ENCODE data around the gene UBAP2L. TPM values are rescaled to one million over a fixed set of nuclear protein-coding genes. Genes with fewer than 3 reads are reported as not detected.

Gene UBAP2L
- total RNA-seq, 2 donors from 2014 or later, result 198 to 224 TPM

DNA sequence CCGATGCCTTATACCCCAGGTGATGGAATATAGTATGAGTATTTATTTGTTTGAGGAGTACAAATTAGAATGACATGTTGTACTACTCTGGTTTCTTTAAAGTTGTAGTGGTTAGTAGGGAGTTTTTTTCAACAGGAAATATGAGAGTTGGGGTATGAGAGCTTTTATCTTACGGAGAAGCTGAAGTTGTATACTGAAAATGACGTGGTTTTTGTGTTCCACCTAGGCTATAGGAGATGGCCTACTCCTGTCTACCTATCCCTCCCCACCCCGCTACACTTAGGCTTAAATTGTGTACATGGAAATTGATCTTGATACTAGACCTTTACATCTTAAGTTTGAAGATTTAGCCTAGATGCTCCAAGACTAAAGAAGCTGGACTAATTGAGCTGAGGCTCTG lies 44.8 kb downstream of the UBAP2L start:
- no peak for TF ChIP-seq CTCF (conservative IDR thresholded peaks at IDR 0.05)
- Histone ChIP-seq H3K4me1 (ENCODE audit: control insufficient read depth, insufficient read depth, low read length) (peaks cover 13% of the 10 kb centered on the region), H3K27me3 (ENCODE audit: control insufficient read depth, insufficient read depth, low read length, poor library complexity, severe bottlenecking) (no peaks in the 10 kb centered on the region), H3K36me3 (ENCODE audit: control insufficient read depth, insufficient read depth, low read length) (peaks cover 83% of the 10 kb centered on the region), H3K9ac (ENCODE audit: extremely low read depth, low read length, poor library complexity, severe bottlenecking) (no peak overlapping the region), H3K4me3 (ENCODE audit: low read length) (no peak overlapping the region), H3K27ac (ENCODE audit: low read depth, low read length) (no peak overlapping the region), H3K9me3 (ENCODE audit: control insufficient read depth, low read length) (no peaks in the 10 kb centered on the region)
- Mint-ChIP-seq H3K36me3 (ENCODE audit: low read depth) (peaks cover 77% of the 10 kb centered on the region), H3K4me3 (no peak overlapping the region), H3K27ac (no peak overlapping the region), H3K9me3 (no peaks in the 10 kb centered on the region), H3K27me3 (ENCODE audit: insufficient read depth) (no peaks in the 10 kb centered on the region), H3K4me1 (peaks cover 24% of the 10 kb centered on the region)
- WGBS, 2 experiments (ENCODE audit: insufficient coverage in 1 of 2, insufficient read length in 1 of 2), result 93 to 99% methylated on average over 3 to 4 of the region's 4 CpGs
- DNase-seq, result no peak

- Mint-ChIP-seq H3K9me3 (no peaks in the 10 kb centered on the region), H3K27ac (peak overlapping the region; percentile 74), H3K4me3 (no peak overlapping the region), H3K27me3 (ENCODE audit: insufficient read depth) (no peaks in the 10 kb centered on the region), H3K36me3 (ENCODE audit: low read depth) (peaks cover 49% of the 10 kb centered on the region), H3K4me1 (peaks cover 8% of the 10 kb centered on the region)
- peaks cover 54% of the 10 kb centered on the region for H3K36me3 ChIP-seq (ENCODE audit: control insufficient read depth, insufficient read depth, low read length)
- no peak overlapping the region for H3K4me3 ChIP-seq (ENCODE audit: low read length)
- no peak for DNase-seq
- no peak overlapping the region for H3K9ac ChIP-seq (ENCODE audit: extremely low read depth, low read length, poor library complexity, severe bottlenecking)
- H3K27me3 ChIP-seq (ENCODE audit: control insufficient read depth, insufficient read depth, low read length, poor library complexity, severe bottlenecking), result no peaks in the 10 kb centered on the region
- H3K27ac ChIP-seq (ENCODE audit: low read depth, low read length), result no peak overlapping the region
- no peaks in the 10 kb centered on the region for H3K4me1 ChIP-seq (ENCODE audit: control insufficient read depth, insufficient read depth, low read length)
- WGBS, 2 experiments (ENCODE audit: insufficient coverage in 1 of 2, insufficient read length in 1 of 2), result 96% methylated on average over 4 of the region's 5 CpGs; no CpG with 5 or more reads in 1 of the 2 experiments
- H3K9me3 ChIP-seq (ENCODE audit: control insufficient read depth, low read length), result no peaks in the 10 kb centered on the region
- TF ChIP-seq CTCF (conservative IDR thresholded peaks at IDR 0.05), result no peak
Observed at GRCh38 chr1:154270833-154271232, 50.1 kb downstream of the UBAP2L start.

DNA sequence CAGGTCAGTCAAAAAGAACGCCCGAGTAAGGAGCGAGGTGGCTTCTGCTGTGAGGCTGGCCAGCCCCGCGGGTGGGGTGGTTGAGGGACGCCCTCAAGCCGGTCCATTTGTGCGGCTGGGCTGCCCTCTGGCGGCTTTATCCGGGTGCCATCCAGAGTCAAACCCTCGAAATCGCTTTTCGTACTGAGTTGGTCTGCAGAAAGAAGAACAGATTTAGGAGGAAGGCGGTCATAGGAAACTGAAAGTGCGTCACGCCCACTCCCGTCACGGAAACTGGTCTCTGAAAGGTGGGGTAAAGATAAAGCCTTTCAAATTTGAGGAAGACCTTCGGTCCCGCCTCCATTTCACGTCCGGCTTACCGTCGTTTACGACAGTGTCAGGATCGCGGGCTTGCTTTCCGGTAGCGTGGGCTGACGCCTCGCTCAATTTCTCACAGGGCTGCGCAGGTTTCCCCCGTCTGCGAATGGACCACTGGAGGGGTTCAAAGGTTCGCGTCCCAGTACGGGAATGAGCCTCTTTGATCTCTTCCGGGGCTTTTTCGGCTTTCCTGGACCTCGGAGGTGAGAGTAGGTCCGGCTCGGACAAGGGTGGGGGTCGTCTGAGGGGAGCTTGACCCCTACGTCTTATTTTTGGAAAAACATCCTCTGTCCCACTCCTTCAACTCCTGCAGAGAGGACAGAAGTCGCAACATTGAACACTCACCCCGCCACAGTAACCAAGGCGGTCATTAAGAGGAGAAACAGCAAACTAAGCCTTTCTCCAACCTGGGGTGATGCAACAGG lies 51.7 kb downstream of the UBAP2L start, which contains the start of gene HAX1:
TSS of gene HAX1 (plus strand) at position 413 of the 782 bp plus-strand sequence. CDS start at position 508, 95 bp downstream.
- peak; percentile 96 for DNase-seq
- no peaks in the 10 kb centered on the region for H3K9me3 Mint-ChIP-seq
- Histone ChIP-seq H3K36me3 (ENCODE audit: control insufficient read depth, insufficient read depth, low read length) (peaks cover 47% of the 10 kb centered on the region), H3K27me3 (ENCODE audit: control insufficient read depth, insufficient read depth, low read length, poor library complexity, severe bottlenecking) (no peaks in the 10 kb centered on the region), H3K9ac (ENCODE audit: extremely low read depth, low read length, poor library complexity, severe bottlenecking) (peak within 1 kb of the TSS; percentile 91), H3K4me3 (ENCODE audit: low read length) (peak within 1 kb of the TSS; percentile 100), H3K27ac (ENCODE audit: low read depth, low read length) (peak within 1 kb of the TSS; percentile 84), H3K9me3 (ENCODE audit: control insufficient read depth, low read length) (no peaks in the 10 kb centered on the region), H3K4me1 (ENCODE audit: control insufficient read depth, insufficient read depth, low read length) (no peaks in the 10 kb centered on the region)
- H3K4me1 Mint-ChIP-seq, result peaks cover 8% of the 10 kb centered on the region
- TF ChIP-seq CTCF (conservative IDR thresholded peaks at IDR 0.05), result peak; percentile 97
- 0% methylated on average over 26 to 47 of the region's 47 CpGs for WGBS, 2 experiments (ENCODE audit: insufficient coverage in 1 of 2, insufficient read length in 1 of 2)
- no peaks in the 10 kb centered on the region for H3K27me3 Mint-ChIP-seq (ENCODE audit: insufficient read depth)
- H3K27ac Mint-ChIP-seq, result peak within 1 kb of the TSS; percentile 97
- H3K36me3 Mint-ChIP-seq (ENCODE audit: low read depth), result peaks cover 43% of the 10 kb centered on the region
- H3K4me3 Mint-ChIP-seq, result peak within 1 kb of the TSS; percentile 97

Measured in endodermal cell (in vitro differentiated cells).